ENCODE measurements around the gene CSTA. TPM values are rescaled to one million over a fixed set of nuclear protein-coding genes. Genes with fewer than 3 reads are reported as not detected.

The CSTA gene
- total and polyA plus RNA-seq, 4 experiments from 2014 or later = 0.61 TPM; not detected in 2

GRCh38 chr3:122299215-122299614 is 25.8 kb upstream of the CSTA start:
- Histone ChIP-seq H3K27me3 (ENCODE audit: insufficient read depth, low read length) (no peaks in the 10 kb centered on the region), H3K4me3 (ENCODE audit: low read length in 2 of 2) (no peak overlapping the region), H3K9me3 (ENCODE audit: control insufficient read depth in 1 of 2, low read length in 2 of 2) (no peaks in the 10 kb centered on the region), H3K36me3 (ENCODE audit: insufficient read depth, low read length) (no peaks in the 10 kb centered on the region), H3K4me1 (ENCODE audit: insufficient read depth, low read length) (peaks cover 27% of the 10 kb centered on the region), H3K27ac (ENCODE audit: low read depth, low read length) (no peak overlapping the region)
- H3K27ac Mint-ChIP-seq = peak overlapping the region in 2 of 7 donors; percentile 17 to 60
- ChIA-PET POLR2A (ENCODE audit: partially characterized antibody) (no interaction called here), CTCF (ENCODE audit: partially characterized antibody) (interaction anchor here (1.5 to 3.1 kb wide), 3 partner anchors 197 to 753 kb away, joined by 5 to 37 read pairs (median 19); partner anchors contain the start of gene POLQ)
- no peaks in the 10 kb centered on the region for H3K36me3 Mint-ChIP-seq
- H3K27me3 Mint-ChIP-seq = peaks cover 0 to 3% of the 10 kb centered on the region in 2 donors
- no peak for DNase-seq
- H3K4me3 Mint-ChIP-seq = no peak overlapping the region
- H3K9me3 Mint-ChIP-seq = peaks cover 0 to 4% (median under 1%) of the 10 kb centered on the region in 8 donors
- intact Hi-C loops (cut with micrococcal nuclease) = no loop called here
- peaks cover 5 to 19% (median 10%) of the 10 kb centered on the region in 4 donors for H3K4me1 Mint-ChIP-seq

- Mint-ChIP-seq H3K36me3 (no peaks in the 10 kb centered on the region), H3K9me3 (peaks cover 0 to 4% (median under 1%) of the 10 kb centered on the region in 8 donors), H3K4me1 (peaks cover 5 to 19% (median 10%) of the 10 kb centered on the region in 4 donors), H3K27ac (no peak overlapping the region), H3K27me3 (peaks cover 0 to 3% of the 10 kb centered on the region in 2 donors), H3K4me3 (no peak overlapping the region)
- H3K4me3 ChIP-seq (ENCODE audit: low read length in 2 of 2) = no peak overlapping the region
- DNase-seq = peak in 4 of 5 donors; percentile 36 to 50 (median 48)
- ChIA-PET CTCF (ENCODE audit: partially characterized antibody) (interaction anchor here (0.6 to 3.1 kb wide), 5 partner anchors 11 to 1000 kb away, joined by 3 to 37 read pairs (median 5); partner anchors contain the start of gene POLQ), POLR2A (ENCODE audit: partially characterized antibody) (no interaction called here)
- no peaks in the 10 kb centered on the region for H3K9me3 ChIP-seq (ENCODE audit: control insufficient read depth in 1 of 2, low read length in 2 of 2)
- no peak overlapping the region for H3K27ac ChIP-seq (ENCODE audit: low read depth, low read length)
- no peaks in the 10 kb centered on the region for H3K27me3 ChIP-seq (ENCODE audit: insufficient read depth, low read length)
- no peaks in the 10 kb centered on the region for H3K36me3 ChIP-seq (ENCODE audit: insufficient read depth, low read length)
- H3K4me1 ChIP-seq (ENCODE audit: insufficient read depth, low read length) = peaks cover 19% of the 10 kb centered on the region
- intact Hi-C loops (cut with micrococcal nuclease) = loop anchor here (1.0 kb wide), 1 partner anchor 754 kb away; no protein-coding TSS in a partner anchor
Measured at GRCh38 chr3:122299872-122300460, 25.1 kb upstream of the CSTA start.

DNA sequence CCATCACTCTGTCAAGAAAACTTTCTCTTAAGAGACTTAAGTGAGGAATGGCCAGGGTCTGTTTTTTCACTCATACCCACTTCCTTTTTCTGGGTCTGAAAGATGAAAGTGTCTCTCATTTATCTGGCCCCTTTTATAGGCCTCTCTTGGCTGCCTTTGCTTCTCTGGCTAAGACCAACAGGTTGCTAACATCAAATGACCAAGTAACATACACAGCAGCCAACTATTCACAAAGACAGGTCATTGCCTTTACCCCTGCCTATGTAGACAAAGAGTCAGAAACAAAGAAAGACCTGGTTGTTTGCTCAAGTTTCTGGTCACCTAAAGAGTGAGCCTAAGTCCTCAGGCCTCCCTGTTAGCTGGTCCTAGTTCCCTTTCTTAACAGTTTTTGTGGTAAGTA is 24.0 kb upstream of the CSTA start:
- H3K36me3 ChIP-seq (ENCODE audit: insufficient read depth, low read length) = no peaks in the 10 kb centered on the region
- H3K36me3 Mint-ChIP-seq = no peaks in the 10 kb centered on the region
- H3K9me3 ChIP-seq (ENCODE audit: control insufficient read depth in 1 of 2, low read length in 2 of 2) = no peaks in the 10 kb centered on the region
- CTCF ChIA-PET (ENCODE audit: partially characterized antibody) = interaction anchor here (1.0 to 3.1 kb wide), 3 partner anchors 10 to 754 kb away, joined by 3 to 37 read pairs (median 4); no protein-coding TSS in a partner anchor
- H3K4me1 ChIP-seq (ENCODE audit: insufficient read depth, low read length) = peaks cover 8% of the 10 kb centered on the region
- H3K4me3 ChIP-seq (ENCODE audit: low read length in 2 of 2) = no peak overlapping the region
- peaks cover 5 to 19% (median 10%) of the 10 kb centered on the region in 4 donors for H3K4me1 Mint-ChIP-seq
- H3K9me3 Mint-ChIP-seq = peaks cover 0 to 4% (median under 1%) of the 10 kb centered on the region in 8 donors
- H3K27me3 Mint-ChIP-seq = peaks cover 0 to 3% of the 10 kb centered on the region in 2 donors
- H3K27me3 ChIP-seq (ENCODE audit: insufficient read depth, low read length) = no peaks in the 10 kb centered on the region
- no peak for DNase-seq
- no peak overlapping the region for H3K4me3 Mint-ChIP-seq
- intact Hi-C loops (cut with micrococcal nuclease) = no loop called here
- H3K27ac ChIP-seq (ENCODE audit: low read depth, low read length) = no peak overlapping the region
- H3K27ac Mint-ChIP-seq = no peak overlapping the region
- POLR2A ChIA-PET (ENCODE audit: partially characterized antibody) = no interaction called here

GRCh38 chr3:122305818-122306621 is 19.0 kb upstream of the CSTA start:
- Mint-ChIP-seq H3K9me3 (no peaks in the 10 kb centered on the region), H3K27ac (no peak overlapping the region), H3K27me3 (peaks cover 0 to 3% of the 10 kb centered on the region in 2 donors), H3K4me3 (no peak overlapping the region), H3K36me3 (no peaks in the 10 kb centered on the region), H3K4me1 (peaks cover 0 to 4% (median under 1%) of the 10 kb centered on the region in 4 donors)
- intact Hi-C loops (cut with micrococcal nuclease) = no loop called here
- Histone ChIP-seq H3K27me3 (ENCODE audit: insufficient read depth, low read length) (no peaks in the 10 kb centered on the region), H3K36me3 (ENCODE audit: insufficient read depth, low read length) (no peaks in the 10 kb centered on the region), H3K4me3 (ENCODE audit: low read length in 2 of 2) (no peak overlapping the region), H3K9me3 (ENCODE audit: control insufficient read depth in 1 of 2, low read length in 2 of 2) (no peaks in the 10 kb centered on the region), H3K27ac (ENCODE audit: low read depth, low read length) (no peak overlapping the region), H3K4me1 (ENCODE audit: insufficient read depth, low read length) (no peaks in the 10 kb centered on the region)
- no peak for DNase-seq
- POLR2A ChIA-PET (ENCODE audit: partially characterized antibody) = no interaction called here
- CTCF ChIA-PET (ENCODE audit: partially characterized antibody) = interaction anchor here (0.7 to 1.0 kb wide), 4 partner anchors 8 to 206 kb away, joined by 3 to 5 read pairs (median 3); no protein-coding TSS in a partner anchor

DNA sequence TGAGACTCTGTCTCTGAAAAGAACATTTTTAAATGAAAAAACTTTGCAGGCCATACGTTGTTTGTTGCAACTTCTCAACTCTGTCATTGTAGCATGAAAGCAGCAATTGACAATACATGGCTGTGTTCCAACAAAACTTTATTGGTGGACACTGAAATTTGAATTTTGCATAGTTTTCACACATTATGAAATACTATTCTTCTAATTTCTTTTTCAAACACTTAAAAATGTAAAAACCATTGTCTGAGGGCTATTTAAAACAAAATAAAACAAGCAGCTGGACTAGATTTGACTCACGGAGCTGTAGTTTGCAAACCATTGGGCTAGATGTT is 18.5 kb upstream of the CSTA start:
- ChIA-PET POLR2A (ENCODE audit: partially characterized antibody) (no interaction called here), CTCF (ENCODE audit: partially characterized antibody) (interaction anchor here (1.0 kb wide), 1 partner anchor 206 kb away, joined by 3 read pairs; no protein-coding TSS in a partner anchor)
- no peaks in the 10 kb centered on the region for H3K4me1 ChIP-seq (ENCODE audit: insufficient read depth, low read length)
- Mint-ChIP-seq H3K4me3 (no peak overlapping the region), H3K36me3 (no peaks in the 10 kb centered on the region), H3K27me3 (peaks cover 0 to 3% of the 10 kb centered on the region in 2 donors), H3K9me3 (no peaks in the 10 kb centered on the region), H3K27ac (no peak overlapping the region), H3K4me1 (peaks cover 0 to 4% (median under 1%) of the 10 kb centered on the region in 4 donors)
- intact Hi-C loops (cut with micrococcal nuclease) = no loop called here
- no peaks in the 10 kb centered on the region for H3K27me3 ChIP-seq (ENCODE audit: insufficient read depth, low read length)
- H3K27ac ChIP-seq (ENCODE audit: low read depth, low read length) = no peak overlapping the region
- no peak overlapping the region for H3K4me3 ChIP-seq (ENCODE audit: low read length in 2 of 2)
- H3K36me3 ChIP-seq (ENCODE audit: insufficient read depth, low read length) = no peaks in the 10 kb centered on the region
- DNase-seq = no peak
- no peaks in the 10 kb centered on the region for H3K9me3 ChIP-seq (ENCODE audit: control insufficient read depth in 1 of 2, low read length in 2 of 2)

- CTCF ChIA-PET (ENCODE audit: partially characterized antibody) = interaction anchor here (1.0 to 1.2 kb wide), 2 partner anchors 205 to 207 kb away, joined by 3 read pairs; no protein-coding TSS in a partner anchor
- H3K27ac Mint-ChIP-seq = no peak overlapping the region
- intact Hi-C loops (cut with micrococcal nuclease) = no loop called here
Measured at GRCh38 chr3:122307094-122307687, 17.9 kb upstream of the CSTA start.

GRCh38 chr3:122307976-122308375 is 17.1 kb upstream of the CSTA start:
- intact Hi-C loops (cut with micrococcal nuclease) = no loop called here
- CTCF ChIA-PET (ENCODE audit: partially characterized antibody) = interaction anchor here (1.2 kb wide), 1 partner anchor 206 kb away, joined by 3 read pairs; no protein-coding TSS in a partner anchor
- DNase-seq = no peak
- Mint-ChIP-seq H3K4me3 (no peak overlapping the region), H3K27me3 (no peaks in the 10 kb centered on the region), H3K36me3 (no peaks in the 10 kb centered on the region), H3K27ac (no peak overlapping the region), H3K9me3 (no peaks in the 10 kb centered on the region), H3K4me1 (peaks cover 5 to 8% (median 5%) of the 10 kb centered on the region in 4 donors)
- no peak overlapping the region for H3K27ac ChIP-seq (ENCODE audit: low read depth, low read length)
- POLR2A ChIA-PET (ENCODE audit: partially characterized antibody) = no interaction called here
- H3K4me1 ChIP-seq (ENCODE audit: insufficient read depth, low read length) = peaks cover 6% of the 10 kb centered on the region
- no peak overlapping the region for H3K4me3 ChIP-seq (ENCODE audit: low read length in 2 of 2)
- no peaks in the 10 kb centered on the region for H3K27me3 ChIP-seq (ENCODE audit: insufficient read depth, low read length)
- no peaks in the 10 kb centered on the region for H3K36me3 ChIP-seq (ENCODE audit: insufficient read depth, low read length)
- H3K9me3 ChIP-seq (ENCODE audit: control insufficient read depth in 1 of 2, low read length in 2 of 2) = no peaks in the 10 kb centered on the region

More at GRCh38 chr3:122307094-122307687, 17.9 kb upstream of the CSTA start:
- Mint-ChIP-seq H3K4me1 (peaks cover 0 to 4% (median under 1%) of the 10 kb centered on the region in 4 donors), H3K9me3 (no peaks in the 10 kb centered on the region), H3K4me3 (no peak overlapping the region), H3K27me3 (no peaks in the 10 kb centered on the region), H3K36me3 (no peaks in the 10 kb centered on the region)
- POLR2A ChIA-PET (ENCODE audit: partially characterized antibody) = no interaction called here
- H3K4me3 ChIP-seq (ENCODE audit: low read length in 2 of 2) = no peak overlapping the region
- H3K27ac ChIP-seq (ENCODE audit: low read depth, low read length) = no peak overlapping the region
- no peaks in the 10 kb centered on the region for H3K9me3 ChIP-seq (ENCODE audit: control insufficient read depth in 1 of 2, low read length in 2 of 2)
- no peaks in the 10 kb centered on the region for H3K36me3 ChIP-seq (ENCODE audit: insufficient read depth, low read length)
- DNase-seq = no peak
- no peaks in the 10 kb centered on the region for H3K4me1 ChIP-seq (ENCODE audit: insufficient read depth, low read length)
- no peaks in the 10 kb centered on the region for H3K27me3 ChIP-seq (ENCODE audit: insufficient read depth, low read length)

Data from CD4-positive, alpha-beta memory T cell (primary cell).